Mesothelial cell of epicardium (in vitro differentiated cells): ENCODE results near the gene WDR73. TPM values are rescaled to one million over a fixed set of nuclear protein-coding genes. Genes with fewer than 3 reads are reported as not detected.

Experiments used
- DNase-seq, 2 experiments: peaks; one replicate each; pipeline ENCODE4 v3.0.0; 2021; ENCODE audit warnings: low spot score in 2 of 2; ENCODE audit not compliant: unreplicated experiment in 2 of 2
- H3K27ac Mint-ChIP-seq: 2 replicates; pipeline ENCODE4 v1.8.0; 2021; ENCODE audit warnings: mixed read lengths
- H3K27me3 Mint-ChIP-seq: 2 replicates; pipeline ENCODE4 v1.8.0; 2021; ENCODE audit warnings: low read depth, mixed read lengths
- H3K36me3 Mint-ChIP-seq: 2 replicates; pipeline ENCODE4 v1.8.0; 2021; ENCODE audit warnings: mixed read lengths
- H3K4me1 Mint-ChIP-seq: 2 replicates; pipeline ENCODE4 v1.8.0; 2021; ENCODE audit warnings: mixed read lengths
- H3K4me3 Mint-ChIP-seq: 2 replicates; pipeline ENCODE4 v1.8.0; 2021; ENCODE audit warnings: mild to moderate bottlenecking, moderate library complexity, mixed read lengths
- H3K9me3 Mint-ChIP-seq: 2 replicates; pipeline ENCODE4 v1.8.0; 2021; ENCODE audit warnings: mixed read lengths
- CTCF ChIP-seq: fragments of 200-600 bp; sonication (generic); IDR thresholded peaks from one replicate; pipeline ENCODE4 v1.5.0; 2021; ENCODE audit warnings: antibody characterized with exemption; ENCODE audit not compliant: unreplicated experiment
- total RNA-seq: library from RNA; stranded (reverse); gene quantifications from 3 replicates; pipeline ENCODE4 v1.2.1, GENCODE V29; 2021

The WDR73 gene
- 47.5 to 49.3 TPM (median 49.3 TPM) in 3 replicates for total RNA-seq

GRCh38 chr15:84653910-84654688 lies at the start of gene WDR73:
Gene WDR73, minus strand, starts transcription at chr15:84654283. Its CDS starts 9 bp downstream, at chr15:84654274.
- DNase-seq = peak; percentile 97 to 98
- Mint-ChIP-seq H3K4me1 (peaks cover 32% of the 10 kb centered on the region), H3K27me3 (peaks cover 5% of the 10 kb centered on the region), H3K4me3 (peak within 1 kb of the TSS; percentile 97), H3K9me3 (no peaks in the 10 kb centered on the region), H3K27ac (peak within 1 kb of the TSS; percentile 99), H3K36me3 (peaks cover 10% of the 10 kb centered on the region)
- TF ChIP-seq CTCF = no peak

- Mint-ChIP-seq H3K27ac (no peak overlapping the region), H3K27me3 (no peaks in the 10 kb centered on the region), H3K4me1 (no peaks in the 10 kb centered on the region), H3K4me3 (no peak overlapping the region), H3K9me3 (no peaks in the 10 kb centered on the region), H3K36me3 (no peaks in the 10 kb centered on the region)
- no peak for TF ChIP-seq CTCF
- DNase-seq = no peak
Observed at GRCh38 chr15:84703808-84704207, 49.7 kb upstream of the WDR73 start.

- no peak for TF ChIP-seq CTCF
- no peaks in the 10 kb centered on the region for H3K27me3 Mint-ChIP-seq
- H3K4me1 Mint-ChIP-seq = no peaks in the 10 kb centered on the region
- no peak overlapping the region for H3K27ac Mint-ChIP-seq
- H3K9me3 Mint-ChIP-seq = no peaks in the 10 kb centered on the region
- no peaks in the 10 kb centered on the region for H3K36me3 Mint-ChIP-seq
- no peak for DNase-seq
- no peak overlapping the region for H3K4me3 Mint-ChIP-seq
Observed at GRCh38 chr15:84702961-84703482, 48.9 kb upstream of the WDR73 start.

GRCh38 chr15:84699538-84700191 lies 45.6 kb upstream of the WDR73 start:
- Mint-ChIP-seq H3K27ac (no peak overlapping the region), H3K36me3 (no peaks in the 10 kb centered on the region), H3K4me3 (no peak overlapping the region), H3K4me1 (peaks cover 6% of the 10 kb centered on the region), H3K9me3 (no peaks in the 10 kb centered on the region), H3K27me3 (no peaks in the 10 kb centered on the region)
- no peak for TF ChIP-seq CTCF
- DNase-seq = no peak

GRCh38 chr15:84697236-84697990 lies 43.3 kb upstream of the WDR73 start:
- H3K4me3 Mint-ChIP-seq = no peak overlapping the region
- H3K27ac Mint-ChIP-seq = peak overlapping the region; percentile 76
- H3K36me3 Mint-ChIP-seq = no peaks in the 10 kb centered on the region
- no peak for TF ChIP-seq CTCF
- H3K4me1 Mint-ChIP-seq = peaks cover 6% of the 10 kb centered on the region
- no peak for DNase-seq
- H3K27me3 Mint-ChIP-seq = no peaks in the 10 kb centered on the region
- no peaks in the 10 kb centered on the region for H3K9me3 Mint-ChIP-seq
